Measurements from ENCODE around the gene BNIP2.
A peak's percentile ranks its signal among the peaks of the same experiment; 100 is the strongest.

The BNIP2 gene

GRCh38 chr15:59685737-59686297 lies 3.3 kb downstream of the BNIP2 start:
- H3K36me3 ChIP-seq (ENCODE audit: control insufficient read depth, insufficient read depth, low read length), result no peaks in the 10 kb centered on the region
- H3K4me3 ChIP-seq (ENCODE audit: low read length), result no peak overlapping the region
- no peaks in the 10 kb centered on the region for H3K9me3 ChIP-seq (ENCODE audit: control insufficient read depth, low read length)
- peaks cover 22% of the 10 kb centered on the region for H3K4me1 ChIP-seq (ENCODE audit: control insufficient read depth, insufficient read depth, low read length)
- no peak overlapping the region for H3K9ac ChIP-seq (ENCODE audit: low read length)
- H3K27me3 ChIP-seq (ENCODE audit: control insufficient read depth, insufficient read depth, low read length), result no peaks in the 10 kb centered on the region

- H3K9me3 ChIP-seq (ENCODE audit: control insufficient read depth, low read length), result no peaks in the 10 kb centered on the region
- peaks cover 4% of the 10 kb centered on the region for H3K4me1 ChIP-seq (ENCODE audit: control insufficient read depth, insufficient read depth, low read length)
- H3K4me3 ChIP-seq (ENCODE audit: low read length), result no peak overlapping the region
- no peaks in the 10 kb centered on the region for H3K27me3 ChIP-seq (ENCODE audit: control insufficient read depth, insufficient read depth, low read length)
- H3K9ac ChIP-seq (ENCODE audit: low read length), result no peak overlapping the region
- H3K36me3 ChIP-seq (ENCODE audit: control insufficient read depth, insufficient read depth, low read length), result peaks cover 8% of the 10 kb centered on the region
Measured at GRCh38 chr15:59680870-59681269, 8.2 kb downstream of the BNIP2 start.

- Histone ChIP-seq H3K36me3 (ENCODE audit: control insufficient read depth, insufficient read depth, low read length) (peaks cover 8% of the 10 kb centered on the region), H3K9ac (ENCODE audit: low read length) (no peak overlapping the region), H3K27me3 (ENCODE audit: control insufficient read depth, insufficient read depth, low read length) (no peaks in the 10 kb centered on the region), H3K4me3 (ENCODE audit: low read length) (no peak overlapping the region), H3K4me1 (ENCODE audit: control insufficient read depth, insufficient read depth, low read length) (no peaks in the 10 kb centered on the region), H3K9me3 (ENCODE audit: control insufficient read depth, low read length) (no peaks in the 10 kb centered on the region)
Measured at GRCh38 chr15:59680346-59680745, 8.8 kb downstream of the BNIP2 start.

GRCh38 chr15:59678620-59679019 lies 10.5 kb downstream of the BNIP2 start:
- no peak overlapping the region for H3K4me3 ChIP-seq (ENCODE audit: low read length)
- H3K9me3 ChIP-seq (ENCODE audit: control insufficient read depth, low read length), result no peaks in the 10 kb centered on the region
- H3K4me1 ChIP-seq (ENCODE audit: control insufficient read depth, insufficient read depth, low read length), result no peaks in the 10 kb centered on the region
- H3K27me3 ChIP-seq (ENCODE audit: control insufficient read depth, insufficient read depth, low read length), result no peaks in the 10 kb centered on the region
- H3K36me3 ChIP-seq (ENCODE audit: control insufficient read depth, insufficient read depth, low read length), result peaks cover 8% of the 10 kb centered on the region
- no peak overlapping the region for H3K9ac ChIP-seq (ENCODE audit: low read length)

- no peak overlapping the region for H3K9ac ChIP-seq (ENCODE audit: low read length)
- no peaks in the 10 kb centered on the region for H3K27me3 ChIP-seq (ENCODE audit: control insufficient read depth, insufficient read depth, low read length)
- no peaks in the 10 kb centered on the region for H3K9me3 ChIP-seq (ENCODE audit: control insufficient read depth, low read length)
- H3K4me1 ChIP-seq (ENCODE audit: control insufficient read depth, insufficient read depth, low read length), result no peaks in the 10 kb centered on the region
- no peak overlapping the region for H3K4me3 ChIP-seq (ENCODE audit: low read length)
- H3K36me3 ChIP-seq (ENCODE audit: control insufficient read depth, insufficient read depth, low read length), result peaks cover 8% of the 10 kb centered on the region
Measured at GRCh38 chr15:59678172-59678571, 10.9 kb downstream of the BNIP2 start.

GRCh38 chr15:59676565-59676964 lies 12.6 kb downstream of the BNIP2 start:
- no peaks in the 10 kb centered on the region for H3K9me3 ChIP-seq (ENCODE audit: control insufficient read depth, low read length)
- no peak overlapping the region for H3K4me3 ChIP-seq (ENCODE audit: low read length)
- H3K36me3 ChIP-seq (ENCODE audit: control insufficient read depth, insufficient read depth, low read length), result peaks cover 8% of the 10 kb centered on the region
- H3K9ac ChIP-seq (ENCODE audit: low read length), result no peak overlapping the region
- no peaks in the 10 kb centered on the region for H3K27me3 ChIP-seq (ENCODE audit: control insufficient read depth, insufficient read depth, low read length)
- no peaks in the 10 kb centered on the region for H3K4me1 ChIP-seq (ENCODE audit: control insufficient read depth, insufficient read depth, low read length)

- H3K9ac ChIP-seq (ENCODE audit: low read length), result no peak overlapping the region
Measured at GRCh38 chr15:59674361-59674877, 14.7 kb downstream of the BNIP2 start.

GRCh38 chr15:59668556-59668955 lies 20.6 kb downstream of the BNIP2 start:
- Histone ChIP-seq H3K36me3 (ENCODE audit: control insufficient read depth, insufficient read depth, low read length) (no peaks in the 10 kb centered on the region), H3K27me3 (ENCODE audit: control insufficient read depth, insufficient read depth, low read length) (no peaks in the 10 kb centered on the region), H3K9ac (ENCODE audit: low read length) (no peak overlapping the region)

More at GRCh38 chr15:59674361-59674877, 14.7 kb downstream of the BNIP2 start:
- Histone ChIP-seq H3K36me3 (ENCODE audit: control insufficient read depth, insufficient read depth, low read length) (peaks cover 8% of the 10 kb centered on the region), H3K9me3 (ENCODE audit: control insufficient read depth, low read length) (no peaks in the 10 kb centered on the region), H3K27me3 (ENCODE audit: control insufficient read depth, insufficient read depth, low read length) (no peaks in the 10 kb centered on the region), H3K4me1 (ENCODE audit: control insufficient read depth, insufficient read depth, low read length) (no peaks in the 10 kb centered on the region), H3K4me3 (ENCODE audit: low read length) (no peak overlapping the region)

GRCh38 chr15:59662260-59662659 lies 26.9 kb downstream of the BNIP2 start:
- Histone ChIP-seq H3K4me3 (ENCODE audit: low read length) (no peak overlapping the region), H3K36me3 (ENCODE audit: control insufficient read depth, insufficient read depth, low read length) (no peaks in the 10 kb centered on the region), H3K4me1 (ENCODE audit: control insufficient read depth, insufficient read depth, low read length) (no peaks in the 10 kb centered on the region), H3K9me3 (ENCODE audit: control insufficient read depth, low read length) (no peaks in the 10 kb centered on the region), H3K27me3 (ENCODE audit: control insufficient read depth, insufficient read depth, low read length) (no peaks in the 10 kb centered on the region), H3K9ac (ENCODE audit: low read length) (no peak overlapping the region)

More at GRCh38 chr15:59668556-59668955, 20.6 kb downstream of the BNIP2 start:
- no peak overlapping the region for H3K4me3 ChIP-seq (ENCODE audit: low read length)
- no peaks in the 10 kb centered on the region for H3K9me3 ChIP-seq (ENCODE audit: control insufficient read depth, low read length)
- H3K4me1 ChIP-seq (ENCODE audit: control insufficient read depth, insufficient read depth, low read length), result no peaks in the 10 kb centered on the region

- H3K9me3 ChIP-seq (ENCODE audit: control insufficient read depth, low read length), result no peaks in the 10 kb centered on the region
- H3K9ac ChIP-seq (ENCODE audit: low read length), result no peak overlapping the region
- no peak overlapping the region for H3K4me3 ChIP-seq (ENCODE audit: low read length)
- peaks cover 14% of the 10 kb centered on the region for H3K4me1 ChIP-seq (ENCODE audit: control insufficient read depth, insufficient read depth, low read length)
- no peaks in the 10 kb centered on the region for H3K27me3 ChIP-seq (ENCODE audit: control insufficient read depth, insufficient read depth, low read length)
- no peaks in the 10 kb centered on the region for H3K36me3 ChIP-seq (ENCODE audit: control insufficient read depth, insufficient read depth, low read length)
Measured at GRCh38 chr15:59659366-59659765, 29.8 kb downstream of the BNIP2 start.

- Histone ChIP-seq H3K4me1 (ENCODE audit: control insufficient read depth, insufficient read depth, low read length) (peaks cover 14% of the 10 kb centered on the region), H3K9me3 (ENCODE audit: control insufficient read depth, low read length) (no peaks in the 10 kb centered on the region), H3K27me3 (ENCODE audit: control insufficient read depth, insufficient read depth, low read length) (no peaks in the 10 kb centered on the region), H3K4me3 (ENCODE audit: low read length) (no peak overlapping the region), H3K36me3 (ENCODE audit: control insufficient read depth, insufficient read depth, low read length) (no peaks in the 10 kb centered on the region), H3K9ac (ENCODE audit: low read length) (peak overlapping the region; percentile 83)
Measured at GRCh38 chr15:59657635-59658125, 31.4 kb downstream of the BNIP2 start.

- no peaks in the 10 kb centered on the region for H3K36me3 ChIP-seq (ENCODE audit: control insufficient read depth, insufficient read depth, low read length)
- H3K27me3 ChIP-seq (ENCODE audit: control insufficient read depth, insufficient read depth, low read length), result no peaks in the 10 kb centered on the region
- H3K4me1 ChIP-seq (ENCODE audit: control insufficient read depth, insufficient read depth, low read length), result peaks cover 14% of the 10 kb centered on the region
- H3K9me3 ChIP-seq (ENCODE audit: control insufficient read depth, low read length), result no peaks in the 10 kb centered on the region
- H3K4me3 ChIP-seq (ENCODE audit: low read length), result peak within 1 kb of the TSS; percentile 78
- H3K9ac ChIP-seq (ENCODE audit: low read length), result peak within 1 kb of the TSS; percentile 83
Measured at GRCh38 chr15:59656897-59657634, 32.1 kb downstream of the BNIP2 start, which contains the start of gene GTF2A2. Gene GTF2A2 (minus strand): TSS chr15:59657515. CDS start chr15:59652277, 5,238 bp downstream.

All from mucosa of stomach (tissue), 1 donor.